Neural progenitor cell (in vitro differentiated cells): ENCODE measurements around the gene TCL1B.
"Not testable (repeated sequence)": the region's sequence is repeated elsewhere in the genome, so short reads cannot be mapped to it uniquely, and the experiment has no call there.

ENCODE experiments used
- EZH2 ChIP-seq: fragments of 200-600 bp; sonication (generic); IDR thresholded peaks from 2 replicates; pipeline ENCODE4 v1.6.1; 2017; ENCODE audit warnings: antibody characterized with exemption, mild to moderate bottlenecking, moderate library complexity
- EZH2phosphoT487 ChIP-seq: fragments of 200-600 bp; sonication (generic); IDR thresholded peaks from 2 replicates; pipeline ENCODE4 v1.6.1; 2017; ENCODE audit warnings: antibody characterized with exemption
- TF ChIP-seq, protein P1 (sequence below): fragments of 200-600 bp; sonication (generic); IDR thresholded peaks from 2 replicates; pipeline ENCODE4 v1.5.1; 2017; ENCODE audit warnings: antibody characterized with exemption, mild to moderate bottlenecking

- TF ChIP-seq, protein P1, sequence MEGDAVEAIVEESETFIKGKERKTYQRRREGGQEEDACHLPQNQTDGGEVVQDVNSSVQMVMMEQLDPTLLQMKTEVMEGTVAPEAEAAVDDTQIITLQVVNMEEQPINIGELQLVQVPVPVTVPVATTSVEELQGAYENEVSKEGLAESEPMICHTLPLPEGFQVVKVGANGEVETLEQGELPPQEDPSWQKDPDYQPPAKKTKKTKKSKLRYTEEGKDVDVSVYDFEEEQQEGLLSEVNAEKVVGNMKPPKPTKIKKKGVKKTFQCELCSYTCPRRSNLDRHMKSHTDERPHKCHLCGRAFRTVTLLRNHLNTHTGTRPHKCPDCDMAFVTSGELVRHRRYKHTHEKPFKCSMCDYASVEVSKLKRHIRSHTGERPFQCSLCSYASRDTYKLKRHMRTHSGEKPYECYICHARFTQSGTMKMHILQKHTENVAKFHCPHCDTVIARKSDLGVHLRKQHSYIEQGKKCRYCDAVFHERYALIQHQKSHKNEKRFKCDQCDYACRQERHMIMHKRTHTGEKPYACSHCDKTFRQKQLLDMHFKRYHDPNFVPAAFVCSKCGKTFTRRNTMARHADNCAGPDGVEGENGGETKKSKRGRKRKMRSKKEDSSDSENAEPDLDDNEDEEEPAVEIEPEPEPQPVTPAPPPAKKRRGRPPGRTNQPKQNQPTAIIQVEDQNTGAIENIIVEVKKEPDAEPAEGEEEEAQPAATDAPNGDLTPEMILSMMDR = not testable (repeated sequence)
- TF ChIP-seq EZH2, EZH2phosphoT487: not testable (repeated sequence)
Observed at GRCh38 chr14:95729402-95730028, 43.3 kb downstream of the TCL1B start.
